ENCODE data around the gene RXRG. TPM values are rescaled to one million over a fixed set of nuclear protein-coding genes. Genes with fewer than 3 reads are reported as not detected.

RXRG gene
- total and polyA plus RNA-seq, 2 donors (not counting 3 experiments of a cell fraction or from before 2014, with no cell fraction given) = not detected

GRCh38 chr1:165468726-165469249 is 23.9 kb upstream of the RXRG start:
- BruUV-seq (replicated peaks) = no TSS peak
- Histone ChIP-seq H4K20me1 (replicated peaks; ENCODE audit: control insufficient read depth, extremely low read depth, insufficient read depth, low read length) (no peaks in the 10 kb centered on the region), H3K27me3 (ENCODE audit: control insufficient read depth in 2 of 2, insufficient read depth in 2 of 2, low read length in 2 of 2) (peaks cover 0 to 4% of the 10 kb centered on the region in 2 experiments), H3K9me3 (replicated peaks; ENCODE audit: control insufficient read depth, insufficient read depth, low read length) (no peaks in the 10 kb centered on the region), H3K9ac (replicated peaks; ENCODE audit: extremely low read depth, insufficient read depth, low read length) (no peak overlapping the region), H3K4me2 (ENCODE audit: insufficient read depth, low read length) (no peak overlapping the region), H3K4me1 (ENCODE audit: control insufficient read depth, extremely low read depth, insufficient read depth, low read length) (no peaks in the 10 kb centered on the region), H3K79me2 (ENCODE audit: control insufficient read depth, insufficient read depth, low read length) (no peaks in the 10 kb centered on the region), H3K36me3 (ENCODE audit: control insufficient read depth in 2 of 2, extremely low read depth in 1 of 2, insufficient read depth in 2 of 2, low read length in 2 of 2) (no peaks in the 10 kb centered on the region), H2AFZ (ENCODE audit: low read depth, low read length) (no peak overlapping the region), H3K27ac (ENCODE audit: insufficient read depth, low read depth, low read length) (no peak overlapping the region), H3K9me1 (replicated peaks; ENCODE audit: control insufficient read depth, extremely low read depth, insufficient read depth, low read length) (no peaks in the 10 kb centered on the region), H3K4me3 (replicated peaks in 1 of 3; ENCODE audit: insufficient read depth in 1 of 3, low read depth in 1 of 3, low read length in 3 of 3) (no peak overlapping the region)
- intact Hi-C loops (cut with micrococcal nuclease) = no loop called here
- TF ChIP-seq EZH2 (IDR thresholded peaks at IDR 0.05; ENCODE audit: borderline replicate concordance, low read depth, low read length, severe bottlenecking) (no peak), MYC (IDR thresholded peaks at IDR 0.05; ENCODE audit: low read depth, low read length) (no peak), POLR2AphosphoS5 (IDR thresholded peaks at IDR 0.05; ENCODE audit: insufficient read depth, low read depth, low read length) (no peak), GATA2 (IDR thresholded peaks at IDR 0.05; ENCODE audit: insufficient read depth, insufficient read length, low read depth, low read length) (no peak), FOS (IDR thresholded peaks at IDR 0.05; ENCODE audit: borderline replicate concordance, insufficient read depth, low read length) (no peak), CTCF (IDR thresholded peaks at IDR 0.05; ENCODE audit: extremely low read depth in 1 of 2, insufficient read depth in 1 of 2, low read depth in 1 of 2, low read length in 2 of 2) (no peak), POLR2A (IDR thresholded peaks at IDR 0.05; ENCODE audit: low read depth, low read length) (no peak), JUN (IDR thresholded peaks at IDR 0.05; ENCODE audit: borderline replicate concordance, insufficient read depth, insufficient read length, low read depth) (no peak)
- TF ChIP-seq, protein P1, sequence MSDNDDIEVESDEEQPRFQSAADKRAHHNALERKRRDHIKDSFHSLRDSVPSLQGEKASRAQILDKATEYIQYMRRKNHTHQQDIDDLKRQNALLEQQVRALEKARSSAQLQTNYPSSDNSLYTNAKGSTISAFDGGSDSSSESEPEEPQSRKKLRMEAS (IDR thresholded peaks at IDR 0.05; ENCODE audit: insufficient read depth, insufficient read length) = no peak
- FAIRE-seq (no peak), DNase-seq (ENCODE audit: low read depth, low spot score) (no peak)
- POLR2A ChIA-PET = no interaction called here
- CTCF ChIA-PET = no interaction called here
- dilution Hi-C loops (cut with MboI; ENCODE audit: extremely low pct_ligation_motif_present, low sequenced_read_pairs) = no loop called here

Measured in endothelial cell of umbilical vein (primary cell).